ENCODE results near the gene CUX1. TPM values are rescaled to one million over a fixed set of nuclear protein-coding genes. Genes with fewer than 3 reads are reported as not detected.

CUX1 gene
- total RNA-seq, 1 donor = 46.2 TPM

DNA sequence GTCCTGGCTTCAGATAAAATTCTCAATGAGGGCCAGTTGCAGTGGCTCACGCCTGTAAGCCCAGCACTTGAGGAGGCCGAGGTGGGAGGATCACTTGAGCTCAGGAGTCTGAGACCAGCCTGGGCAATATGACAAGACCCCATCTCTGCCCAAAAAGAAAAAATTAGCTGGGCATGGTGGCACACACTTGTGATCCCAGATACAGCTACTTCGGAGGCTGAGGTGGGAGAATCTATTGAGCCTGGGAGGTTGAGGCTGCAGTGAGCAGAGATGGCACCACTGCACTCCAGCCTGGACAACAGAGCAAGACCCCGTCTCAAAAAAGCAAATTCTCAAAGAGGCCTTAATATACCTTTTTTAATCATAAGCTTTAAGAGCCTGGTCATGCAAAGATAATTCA lies 142.9 kb downstream of the CUX1 start:
- TF ChIP-seq, protein P1, sequence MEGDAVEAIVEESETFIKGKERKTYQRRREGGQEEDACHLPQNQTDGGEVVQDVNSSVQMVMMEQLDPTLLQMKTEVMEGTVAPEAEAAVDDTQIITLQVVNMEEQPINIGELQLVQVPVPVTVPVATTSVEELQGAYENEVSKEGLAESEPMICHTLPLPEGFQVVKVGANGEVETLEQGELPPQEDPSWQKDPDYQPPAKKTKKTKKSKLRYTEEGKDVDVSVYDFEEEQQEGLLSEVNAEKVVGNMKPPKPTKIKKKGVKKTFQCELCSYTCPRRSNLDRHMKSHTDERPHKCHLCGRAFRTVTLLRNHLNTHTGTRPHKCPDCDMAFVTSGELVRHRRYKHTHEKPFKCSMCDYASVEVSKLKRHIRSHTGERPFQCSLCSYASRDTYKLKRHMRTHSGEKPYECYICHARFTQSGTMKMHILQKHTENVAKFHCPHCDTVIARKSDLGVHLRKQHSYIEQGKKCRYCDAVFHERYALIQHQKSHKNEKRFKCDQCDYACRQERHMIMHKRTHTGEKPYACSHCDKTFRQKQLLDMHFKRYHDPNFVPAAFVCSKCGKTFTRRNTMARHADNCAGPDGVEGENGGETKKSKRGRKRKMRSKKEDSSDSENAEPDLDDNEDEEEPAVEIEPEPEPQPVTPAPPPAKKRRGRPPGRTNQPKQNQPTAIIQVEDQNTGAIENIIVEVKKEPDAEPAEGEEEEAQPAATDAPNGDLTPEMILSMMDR (IDR thresholded peaks at IDR 0.05; ENCODE audit: insufficient read depth, low read depth, low read length) = no peak
- no peak overlapping the region for H3K4me3 ChIP-seq (ENCODE audit: low read depth, low read length)
- no peak for DNase-seq (ENCODE audit: low read depth)

DNA sequence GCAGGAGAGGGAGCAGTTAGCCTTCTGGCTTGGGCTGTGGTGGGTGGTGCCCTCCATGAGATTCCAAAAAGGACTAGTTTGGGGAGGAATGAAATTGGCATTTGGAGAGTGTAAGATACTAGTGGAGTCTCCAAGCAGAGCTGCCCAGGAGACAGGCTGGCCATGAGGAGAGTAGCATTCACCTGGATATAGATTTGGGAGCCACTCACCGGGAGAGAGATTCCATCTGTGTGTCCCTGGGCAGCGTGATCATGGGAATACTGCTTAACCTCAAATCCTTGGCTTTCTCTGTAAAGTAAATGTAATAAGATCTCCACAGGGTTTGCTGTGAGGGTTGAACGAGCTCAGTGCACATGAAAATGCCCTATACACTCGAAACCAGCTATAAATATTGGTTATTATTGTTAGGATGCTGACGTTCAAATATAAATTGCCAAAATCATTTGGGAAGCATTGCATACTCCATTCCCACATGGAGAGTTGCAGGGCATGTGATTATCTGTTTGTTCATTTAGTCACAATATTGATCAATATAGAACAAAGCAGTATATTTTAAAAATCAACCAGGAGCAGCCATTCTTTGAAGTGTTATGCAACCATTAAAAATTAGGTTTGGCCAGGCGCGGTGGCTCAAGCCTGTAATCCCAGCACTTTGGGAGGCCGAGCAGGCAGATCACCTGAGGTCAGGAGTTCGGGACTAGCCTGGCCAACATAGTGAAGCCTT lies 143.7 kb downstream of the CUX1 start:
- no peak for DNase-seq (ENCODE audit: low read depth)
- TF ChIP-seq, protein P1 (IDR thresholded peaks at IDR 0.05; ENCODE audit: insufficient read depth, low read depth, low read length) = no peak
- H3K4me3 ChIP-seq (ENCODE audit: low read depth, low read length) = no peak overlapping the region

DNA sequence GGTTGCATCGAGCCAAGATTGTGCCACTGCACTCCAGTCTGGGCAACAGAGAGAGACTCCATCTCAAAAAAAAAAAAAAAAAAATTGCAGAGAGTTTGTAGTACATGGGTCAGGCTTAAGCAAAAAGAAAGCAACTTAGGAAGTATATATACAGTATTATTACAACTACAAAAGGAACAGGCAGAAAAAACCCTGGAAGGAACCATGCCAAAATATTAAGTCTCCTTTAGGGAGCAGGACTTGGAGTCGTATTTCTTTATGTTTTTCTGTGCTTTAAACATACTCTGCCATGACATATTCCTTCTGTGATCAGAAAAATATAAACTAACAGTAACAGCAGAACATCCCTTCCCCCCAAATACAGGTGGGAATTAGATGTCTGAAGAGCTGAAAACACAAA lies 144.4 kb downstream of the CUX1 start:
- H3K4me3 ChIP-seq (ENCODE audit: low read depth, low read length) = no peak overlapping the region
- no peak for DNase-seq (ENCODE audit: low read depth)
- TF ChIP-seq, protein P1 (IDR thresholded peaks at IDR 0.05; ENCODE audit: insufficient read depth, low read depth, low read length) = no peak

DNA sequence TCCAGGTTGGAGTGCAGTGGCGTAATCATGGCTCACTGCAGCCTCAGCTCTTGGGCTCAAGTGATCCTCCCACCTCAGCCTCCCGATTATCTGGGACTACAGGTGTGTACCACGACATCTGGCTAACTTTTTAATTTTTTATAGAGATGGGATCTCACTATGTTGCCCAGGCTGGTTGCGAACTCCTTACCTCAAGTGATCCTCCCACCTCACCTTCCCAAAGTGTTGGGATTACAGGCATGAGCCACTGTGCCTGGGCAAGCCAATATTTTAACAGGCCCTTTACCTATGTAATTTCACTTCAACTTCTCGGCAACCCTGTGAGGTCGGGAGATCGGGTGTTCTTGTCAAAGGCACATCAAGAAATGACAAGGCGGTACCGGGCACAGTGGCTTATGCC lies 146.3 kb downstream of the CUX1 start:
- no peak overlapping the region for H3K4me3 ChIP-seq (ENCODE audit: low read depth, low read length)
- TF ChIP-seq, protein P1 (IDR thresholded peaks at IDR 0.05; ENCODE audit: insufficient read depth, low read depth, low read length) = no peak
- no peak for DNase-seq (ENCODE audit: low read depth)

DNA sequence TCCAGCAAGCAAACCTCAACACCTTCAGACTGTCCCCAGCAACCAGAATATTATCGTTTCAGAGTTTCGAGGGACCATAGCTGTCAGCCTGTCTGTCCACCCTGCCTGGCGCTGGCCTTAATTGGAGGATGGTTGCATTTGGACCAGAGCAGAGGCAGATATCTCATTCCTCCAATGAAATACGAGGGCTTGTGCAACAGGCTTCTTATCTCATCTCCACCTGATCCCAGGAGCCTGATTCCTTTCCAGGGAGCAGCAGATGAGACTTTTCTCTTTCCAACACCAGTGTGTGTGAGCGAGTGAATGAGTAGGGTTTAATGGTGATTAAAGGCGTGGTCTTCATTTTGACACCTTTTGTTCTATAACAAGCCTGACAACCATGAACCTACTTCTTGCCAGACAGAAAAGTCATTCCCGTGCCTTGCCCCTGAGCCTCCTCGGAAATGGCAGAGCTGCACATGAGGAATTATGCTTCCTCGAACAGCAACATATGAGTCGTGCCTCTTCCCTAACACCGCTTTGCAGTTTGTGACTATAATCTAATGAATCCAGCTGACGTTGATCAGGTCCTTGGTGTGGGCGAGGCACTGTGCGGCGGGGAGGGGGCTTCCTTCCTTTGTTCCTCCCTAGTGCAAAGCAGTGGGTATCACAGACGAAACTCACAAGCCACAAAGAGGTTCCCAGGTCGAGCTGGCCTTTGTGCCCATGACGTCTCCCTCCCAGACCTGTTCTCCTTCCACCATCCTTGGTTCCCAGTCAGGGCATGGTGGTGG lies 147.4 kb downstream of the CUX1 start:
- TF ChIP-seq, protein P1 (IDR thresholded peaks at IDR 0.05; ENCODE audit: insufficient read depth, low read depth, low read length) = no peak
- no peak overlapping the region for H3K4me3 ChIP-seq (ENCODE audit: low read depth, low read length)
- no peak for DNase-seq (ENCODE audit: low read depth)

DNA sequence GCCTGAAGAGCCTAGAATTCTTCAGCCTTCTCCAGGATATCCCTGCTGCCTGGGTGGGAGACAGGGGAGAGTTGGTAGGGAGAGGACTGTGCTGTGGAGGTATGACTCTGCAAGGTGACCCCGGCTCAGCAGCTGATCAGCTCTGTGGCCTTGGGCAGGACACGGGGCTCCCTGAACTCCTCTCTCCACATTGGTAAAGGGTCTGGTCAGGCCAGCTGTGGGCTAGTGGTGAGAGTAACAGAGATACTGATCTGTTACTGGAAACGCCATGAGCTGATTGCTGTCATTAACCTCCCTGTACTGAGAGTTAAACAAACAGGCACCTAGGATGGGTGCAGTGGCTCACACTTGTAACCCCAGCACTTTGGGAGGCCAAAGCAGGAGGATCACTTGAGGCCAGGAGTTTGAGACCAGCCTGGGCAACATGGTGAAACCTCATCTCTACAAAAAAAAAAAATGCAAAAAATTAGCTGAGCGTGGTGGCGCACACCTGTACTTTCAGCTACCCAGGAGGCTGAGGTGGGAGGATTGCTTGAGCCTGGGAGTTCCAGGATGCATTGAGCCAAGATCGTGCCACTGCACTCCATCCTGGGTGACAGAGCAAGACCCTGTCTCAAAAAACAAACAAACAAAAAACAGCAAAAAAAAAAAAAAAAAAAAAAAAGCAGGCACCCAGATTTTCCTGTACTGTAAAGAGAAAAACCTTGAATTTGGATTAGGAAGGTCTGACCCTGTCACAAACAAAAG lies 151.5 kb downstream of the CUX1 start:
- no peak for DNase-seq (ENCODE audit: low read depth)
- TF ChIP-seq, protein P1 (IDR thresholded peaks at IDR 0.05; ENCODE audit: insufficient read depth, low read depth, low read length) = no peak

More for the DNA sequence above, 151.5 kb downstream of the CUX1 start:
- H3K4me3 ChIP-seq (ENCODE audit: low read depth, low read length) = no peak overlapping the region

Data from fibroblast of villous mesenchyme (primary cell).